HCT116 (cell line): ENCODE data around the gene ULBP2. TPM values are rescaled to one million over a fixed set of nuclear protein-coding genes. Genes with fewer than 3 reads are reported as not detected.

Experiments used
- ATAC-seq: fragments of 200-7000 bp; cut with Tn5 transposase; 2 replicates; pipeline ENCODE4 v1.9.1; 2020; ENCODE audit warnings: mild to moderate bottlenecking, moderate library complexity
- BruUV-seq: library from RNA; stranded (reverse); fragments of 400-500 nt; replicated peaks from 2 replicates; lab custom pipeline; 2021; lab: Mats Ljungman, UMichigan
- CTCF ChIA-PET: fragments of 300-600 bp; sonication (Branson Sonifier 250); formaldehyde crosslinking; loops from one replicate; lab custom pipeline; 2021; ENCODE audit warnings: antibody characterized with exemption; lab: Charles Lee
- POLR2A ChIA-PET: fragments of 300-600, 350-600 bp; sonication (Branson Sonifier 250); formaldehyde crosslinking; loops from one replicate; lab custom pipeline; 2021; ENCODE audit warnings: antibody characterized with exemption; lab: Charles Lee
- RAD21 ChIA-PET, 2 experiments: fragments of 300-600 bp; sonication (Branson Sonifier 250); formaldehyde crosslinking; loops; one replicate each; lab custom pipeline; 2023; ENCODE audit warnings: low total read pairs in 2 of 2; ENCODE audit not compliant: uncharacterized antibody in 2 of 2, unreplicated experiment in 2 of 2, low non-redundant PET in 1 of 2; lab: Charles Lee
- DNase-seq: peaks from one replicate; pipeline ENCODE4 v3.0.0-alpha.2; 2010; ENCODE audit warnings: low read depth, low spot score
- H2AFZ ChIP-seq: fragments of 200-600 bp; shearing (Covaris generic), sonication (generic); 2 replicates; pipeline ENCODE4 v1.6.1; 2017; ENCODE audit warnings: low read depth, mixed run types, mixed read lengths, antibody characterized with exemption, low read length; ENCODE audit not compliant: poor library complexity, severe bottlenecking
- H3K27ac ChIP-seq: 2 replicates; pipeline ENCODE4 v1.5.1; 2012; ENCODE audit warnings: low read depth, low read length
- H3K27me3 ChIP-seq: fragments of 200-600 bp; sonication (generic); 2 replicates; pipeline ENCODE4 v1.6.1; 2016; ENCODE audit warnings: mixed run types, low read length, mixed read lengths; ENCODE audit not compliant: insufficient read depth
- H3K36me3 ChIP-seq, 2 experiments: fragments of 200-500 bp in 1 of 2; fragments of 200-600 bp in 1 of 2; sonication (Bioruptor generic) in 1 of 2; sonication (generic) in 1 of 2; 2 replicates each; pipeline versions ENCODE4 v1.5.1 to v1.6.1; 2014 to 2016; ENCODE audit warnings: low read length in 2 of 2, inconsistent platforms in 1 of 2, mixed read lengths in 1 of 2, mixed run types in 1 of 2; ENCODE audit not compliant: insufficient read depth in 2 of 2, control insufficient read depth in 1 of 2
- H3K4me1 ChIP-seq, 2 experiments: fragments of 200-600 bp in 1 of 2; sonication (generic) in 1 of 2; 2 replicates each; pipeline versions ENCODE4 v1.5.1 to v1.6.1; 2012 to 2017; ENCODE audit warnings: low read length in 2 of 2, inconsistent platforms in 1 of 2, mild to moderate bottlenecking in 1 of 2, mixed read lengths in 1 of 2, mixed run types in 1 of 2, moderate library complexity in 1 of 2; ENCODE audit not compliant: insufficient read depth in 2 of 2, control insufficient read depth in 1 of 2
- H3K4me2 ChIP-seq: fragments of 200-600 bp; sonication (generic); 2 replicates; pipeline ENCODE4 v1.6.1; 2017; ENCODE audit warnings: mixed run types, low read length, mixed read lengths
- H3K4me3 ChIP-seq, 2 experiments: fragments of 200-600 bp in 1 of 2; sonication (generic) in 1 of 2; replicated peaks in 1 of 2; 2 replicates each; pipeline ENCODE4 v1.5.1; 2011 to 2016; ENCODE audit warnings: low read length in 2 of 2, control low read depth in 1 of 2, low read depth in 1 of 2, mild to moderate bottlenecking in 1 of 2, mixed read lengths in 1 of 2, mixed run types in 1 of 2
- H3K79me2 ChIP-seq: fragments of 200-600 bp; sonication (generic); 2 replicates; pipeline ENCODE4 v1.6.1; 2017; ENCODE audit warnings: mild to moderate bottlenecking, mixed run types, low read length, moderate library complexity, mixed read lengths; ENCODE audit not compliant: insufficient read depth
- H3K9ac ChIP-seq: fragments of 200-600 bp; sonication (generic); 2 replicates; pipeline ENCODE4 v1.6.1; 2016; ENCODE audit warnings: low read length, mixed read lengths
- H3K9me2 ChIP-seq: fragments of 200-600 bp; sonication (generic), shearing (Covaris generic); 2 replicates; pipeline ENCODE4 v1.6.1; 2017; ENCODE audit warnings: mixed run types, mild to moderate bottlenecking, moderate library complexity; ENCODE audit not compliant: insufficient read depth
- H3K9me3 ChIP-seq, 2 experiments: fragments of 200-500 bp in 1 of 2; fragments of 200-600 bp in 1 of 2; sonication (Bioruptor generic) in 1 of 2; sonication (generic) in 1 of 2; 2 replicates each; pipeline ENCODE4 v1.6.1; 2014 to 2017; ENCODE audit warnings: low read length in 2 of 2, mixed read lengths in 2 of 2, inconsistent platforms in 1 of 2, low read depth in 1 of 2, mild to moderate bottlenecking in 1 of 2, mixed run types in 1 of 2, moderate library complexity in 1 of 2; ENCODE audit not compliant: control insufficient read depth in 1 of 2, insufficient read depth in 1 of 2
- H4K20me1 ChIP-seq: fragments of 200-600 bp; sonication (generic), shearing (Covaris generic); 2 replicates; pipeline ENCODE4 v1.6.1; 2017; ENCODE audit warnings: mixed run types, mild to moderate bottlenecking, moderate library complexity; ENCODE audit not compliant: insufficient read depth
- CBX3 ChIP-seq: IDR thresholded peaks from 2 replicates; pipeline ENCODE4 v1.6.1; 2012; ENCODE audit warnings: low read depth
- ELF1 ChIP-seq: IDR thresholded peaks from 2 replicates; pipeline ENCODE4 v1.6.1; 2012; ENCODE audit warnings: low read depth, borderline replicate concordance
- FOSL1 ChIP-seq: IDR thresholded peaks from 2 replicates; pipeline ENCODE4 v1.6.1; 2012; ENCODE audit warnings: low read depth
- JUND ChIP-seq: IDR thresholded peaks from 2 replicates; pipeline ENCODE4 v1.6.1; 2012
- POLR2A ChIP-seq: IDR thresholded peaks from 2 replicates; pipeline ENCODE4 v1.7.0; 2011; ENCODE audit warnings: borderline replicate concordance; ENCODE audit not compliant: insufficient read depth, insufficient read length; ENCODE audit errors: extremely low read depth
- RAD21 ChIP-seq: IDR thresholded peaks from 2 replicates; pipeline ENCODE4 v1.6.1; 2012; ENCODE audit warnings: low read depth, mild to moderate bottlenecking
- REST ChIP-seq: IDR thresholded peaks from 2 replicates; pipeline ENCODE4 v1.6.1; 2012; ENCODE audit warnings: low read depth
- SP1 ChIP-seq: IDR thresholded peaks from 2 replicates; pipeline ENCODE4 v1.6.1; 2012; ENCODE audit warnings: low read depth
- SRF ChIP-seq: IDR thresholded peaks from 2 replicates; pipeline ENCODE4 v1.6.1; 2012; ENCODE audit warnings: low read depth
- YY1 ChIP-seq: IDR thresholded peaks from 2 replicates; pipeline ENCODE4 v1.6.1; 2011; ENCODE audit warnings: low read length, low read depth, moderate library complexity, mild to moderate bottlenecking; ENCODE audit not compliant: insufficient replicate concordance; ENCODE audit errors: extremely low read depth
- ZFX ChIP-seq: fragments of 450-650 bp; IDR thresholded peaks from 2 replicates; pipeline ENCODE4 v1.6.1; 2017
- intact Hi-C: fragments of 100-400 bp; cut with micrococcal nuclease; formaldehyde crosslinking; loops from 2 replicates; pipeline ENCODE4 v1.10.0; 2022
- total RNA-seq: library from RNA; stranded (reverse); gene quantifications from one replicate; pipeline ENCODE4 v1.2.1, GENCODE V29; 2021; ENCODE audit not compliant: unreplicated experiment

The ULBP2 gene
- total RNA-seq, 1 experiment from 2014 or later, result 10.2 TPM

DNA sequence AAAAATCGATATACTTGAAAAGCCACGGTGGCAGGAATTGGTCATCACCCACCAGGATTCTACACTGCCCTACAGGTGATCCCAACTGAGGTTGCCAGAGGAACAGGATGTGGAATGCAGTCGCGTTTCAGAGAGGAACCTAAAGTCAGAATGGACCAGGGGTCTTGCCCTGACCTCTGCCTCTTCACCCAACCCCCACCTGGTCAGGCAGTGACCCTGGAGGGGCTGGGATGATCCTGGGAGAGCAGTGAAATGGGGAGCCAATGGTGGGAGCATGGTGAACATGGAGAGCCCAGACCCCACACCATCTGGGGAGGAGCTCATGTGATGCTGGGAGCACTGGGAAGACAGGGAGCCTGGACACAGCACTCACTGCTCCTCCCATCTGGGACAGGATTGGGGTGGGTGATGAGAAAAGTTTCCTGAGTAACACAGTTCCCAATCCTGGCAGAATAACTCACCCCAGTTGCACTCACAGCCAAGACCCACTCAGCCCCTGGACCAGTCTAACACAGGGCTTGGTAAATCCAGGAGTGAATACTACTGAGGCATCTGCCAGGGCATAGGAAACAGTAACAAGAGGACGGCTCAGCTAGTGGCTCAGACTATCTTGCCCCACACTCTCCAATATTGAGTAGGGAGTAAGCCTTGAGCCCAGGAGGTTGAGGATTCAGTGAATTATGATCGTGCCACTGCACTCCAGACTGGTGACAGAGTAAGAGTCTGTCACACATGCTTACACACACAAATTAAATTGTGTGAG lies 1.7 kb upstream of the ULBP2 start:
- no peaks in the 10 kb centered on the region for H4K20me1 ChIP-seq
- H3K4me3 ChIP-seq, result no peak overlapping the region
- no peak overlapping the region for H3K27ac ChIP-seq
- no peak overlapping the region for H2AFZ ChIP-seq
- no peak for DNase-seq
- BruUV-seq, result no TSS peak
- intact Hi-C loops, result no loop called here
- H3K4me2 ChIP-seq, result no peak overlapping the region
- no peak overlapping the region for H3K9ac ChIP-seq
- ATAC-seq, result no peak
- no peaks in the 10 kb centered on the region for H3K36me3 ChIP-seq
- ChIA-PET RAD21 (interaction anchor here in 1 of 2 experiments (0.6 kb wide), 1 partner anchor 375 kb away, joined by 3 read pairs; no protein-coding TSS in a partner anchor), POLR2A (no interaction called here), CTCF (no interaction called here)
- H3K9me2 ChIP-seq, result no peaks in the 10 kb centered on the region
- H3K79me2 ChIP-seq, result no peaks in the 10 kb centered on the region
- TF ChIP-seq ZFX (no peak), SP1 (no peak), FOSL1 (no peak)
- no peaks in the 10 kb centered on the region for H3K9me3 ChIP-seq
- no peaks in the 10 kb centered on the region for H3K27me3 ChIP-seq
- H3K4me1 ChIP-seq, result peaks cover 2 to 11% of the 10 kb centered on the region in 2 experiments; a peak in 2 of 4 replicates

GRCh38 chr6:149940672-149940982 lies 1.2 kb upstream of the ULBP2 start:
- ChIA-PET CTCF (no interaction called here), POLR2A (no interaction called here), RAD21 (interaction anchor here in 1 of 2 experiments (0.6 kb wide), 1 partner anchor 376 kb away, joined by 3 read pairs; no protein-coding TSS in a partner anchor)
- no peaks in the 10 kb centered on the region for H3K9me3 ChIP-seq
- BruUV-seq, result no TSS peak
- no peak for TF ChIP-seq ELF1
- no peak for TF ChIP-seq JUND
- no peak for TF ChIP-seq FOSL1
- no peak for TF ChIP-seq POLR2A
- TF ChIP-seq YY1, result no peak
- no peak for TF ChIP-seq REST
- no peak for TF ChIP-seq SRF
- no peak for TF ChIP-seq RAD21
- no peak for TF ChIP-seq CBX3
- no peaks in the 10 kb centered on the region for H3K9me2 ChIP-seq
- no peaks in the 10 kb centered on the region for H4K20me1 ChIP-seq
- H3K36me3 ChIP-seq, result no peaks in the 10 kb centered on the region
- no peak overlapping the region for H3K4me2 ChIP-seq
- intact Hi-C loops, result no loop called here
- H2AFZ ChIP-seq, result no peak overlapping the region
- ATAC-seq (no peak), DNase-seq (no peak)
- no peak overlapping the region for H3K4me3 ChIP-seq
- no peak overlapping the region for H3K27ac ChIP-seq
- H3K4me1 ChIP-seq, result peaks cover 2 to 11% of the 10 kb centered on the region in 2 experiments; a peak in 2 of 4 replicates
- H3K27me3 ChIP-seq, result no peaks in the 10 kb centered on the region
- H3K9ac ChIP-seq, result no peak overlapping the region
- H3K79me2 ChIP-seq, result no peaks in the 10 kb centered on the region
